GM18867 (cell line): ENCODE results near the gene PTRHD1.
A peak's percentile ranks its signal among the peaks of the same experiment; 100 is the strongest.
"Not testable (repeated sequence)": the region's sequence is repeated elsewhere in the genome, so short reads cannot be mapped to it uniquely, and the experiment has no call there.

Experiments used
- ATAC-seq: cut with Tn5 transposase; IDR thresholded peaks from one replicate; pipeline ENCODE4 v1.9.1; 2021; ENCODE audit warnings: mild to moderate bottlenecking, moderate library complexity; ENCODE audit not compliant: unreplicated experiment

Gene PTRHD1

DNA sequence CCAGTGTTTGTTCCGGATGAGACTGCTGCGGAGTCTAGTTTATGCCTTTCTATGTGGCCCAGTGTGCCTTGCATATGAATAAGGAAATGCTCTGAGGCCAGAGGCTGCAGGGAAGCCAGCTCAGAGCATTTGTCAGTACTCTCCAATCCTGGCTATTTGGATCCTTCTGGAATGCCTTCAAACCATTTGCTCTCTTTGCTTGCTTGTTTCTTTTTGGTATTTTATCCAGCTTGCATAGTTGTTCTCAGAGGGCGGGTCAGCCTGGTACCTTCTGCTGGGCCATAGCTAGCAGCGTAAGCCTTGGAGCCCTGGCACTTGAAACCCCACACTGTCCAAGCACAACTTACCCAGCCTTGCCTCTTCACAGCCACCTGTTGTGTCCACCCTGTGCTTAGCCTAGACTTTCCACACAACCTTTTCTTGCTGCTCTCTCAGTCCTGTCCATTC is 20.5 kb upstream of the PTRHD1 start:
- no peak for ATAC-seq

DNA sequence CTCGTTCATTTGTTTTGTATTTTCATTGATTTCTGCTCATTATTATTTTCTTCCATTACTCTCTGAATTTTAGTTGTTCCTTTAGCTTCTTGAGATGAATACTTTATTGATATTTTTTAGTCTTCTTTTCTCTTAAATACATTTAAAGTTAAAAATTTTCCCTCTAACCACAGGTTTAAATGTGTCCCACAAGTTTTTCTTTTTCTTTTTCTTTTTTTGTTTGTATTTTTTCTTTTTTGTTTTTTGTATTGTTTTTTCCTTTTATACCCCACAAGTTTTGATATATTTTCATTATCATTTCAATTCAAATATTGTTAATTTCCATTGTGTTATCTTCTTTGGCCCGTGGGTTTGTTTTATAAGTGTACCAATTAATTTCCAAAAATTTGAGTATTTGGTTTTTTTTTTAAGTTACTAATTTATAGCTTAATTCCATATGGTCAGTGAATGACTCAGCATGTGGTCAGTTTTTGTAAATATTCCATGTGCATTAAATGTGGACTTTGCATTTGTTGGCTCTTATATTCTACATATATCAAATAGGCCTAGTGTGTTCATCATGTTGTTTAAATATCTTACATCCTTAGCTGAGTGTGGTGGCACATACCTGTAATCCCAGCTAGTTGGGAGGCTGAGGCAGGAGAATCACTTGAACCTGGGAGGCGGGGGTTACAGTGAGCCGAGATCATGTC is 16.3 kb upstream of the PTRHD1 start:
- no peak for ATAC-seq

DNA sequence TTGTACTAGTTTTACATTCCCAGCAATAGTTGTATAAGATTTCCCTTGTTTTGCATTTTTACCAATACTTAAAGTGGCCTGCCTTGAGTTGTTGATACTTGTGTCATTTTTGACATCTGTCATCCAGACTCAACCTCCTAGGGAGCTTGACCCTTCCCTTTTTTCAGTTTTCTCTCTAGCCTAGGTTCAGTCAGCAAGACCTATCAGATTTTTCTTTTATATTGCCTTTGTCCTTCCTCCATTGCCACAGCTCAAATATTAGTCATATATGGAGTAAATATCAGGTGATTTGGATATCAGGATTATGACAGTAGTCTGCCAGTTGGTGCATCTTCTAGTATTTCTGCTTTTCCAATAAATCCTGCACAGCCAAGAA is 13.5 kb upstream of the PTRHD1 start:
- no peak for ATAC-seq

DNA sequence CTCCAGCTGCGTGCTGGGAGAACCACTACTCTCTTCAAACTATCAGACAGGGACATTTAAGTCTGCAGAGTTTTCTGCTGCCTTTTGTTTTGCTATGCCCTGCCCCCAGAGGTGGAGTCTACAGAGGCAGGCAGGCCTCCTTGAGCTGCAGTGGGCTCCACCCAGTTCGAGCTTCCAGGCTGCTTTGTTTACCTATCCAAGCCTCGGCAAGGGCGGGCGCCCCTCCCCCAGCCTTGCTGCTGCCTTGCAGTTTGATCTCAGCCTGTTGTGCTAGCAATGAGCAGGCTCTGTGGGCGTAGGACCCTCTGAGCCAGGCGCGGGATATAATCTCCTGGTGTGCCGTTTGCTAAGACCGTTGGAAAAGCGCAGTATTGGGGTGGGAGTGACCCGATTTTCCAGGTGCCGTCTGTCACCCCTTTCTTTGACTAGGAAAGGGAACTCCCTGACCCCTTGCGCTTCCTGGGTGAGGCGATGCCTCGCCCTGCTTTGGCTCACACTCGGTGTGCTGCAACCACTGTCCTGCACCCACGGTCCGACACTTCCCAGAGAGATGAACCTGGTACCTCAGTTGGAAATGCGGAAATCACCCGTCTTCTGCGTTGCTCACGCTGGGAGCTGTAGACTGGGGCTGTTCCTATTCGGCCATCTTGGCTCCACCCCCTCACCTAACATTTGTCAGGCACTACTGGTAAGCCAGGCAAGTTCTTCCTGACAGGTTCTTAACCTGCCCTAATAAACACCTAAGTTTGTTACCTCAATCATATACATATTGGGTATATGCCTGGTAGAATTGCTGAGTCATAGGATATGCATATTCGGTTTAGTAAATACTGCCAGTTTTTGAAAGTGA is 12.8 kb upstream of the PTRHD1 start:
- ATAC-seq: not testable (repeated sequence)

DNA sequence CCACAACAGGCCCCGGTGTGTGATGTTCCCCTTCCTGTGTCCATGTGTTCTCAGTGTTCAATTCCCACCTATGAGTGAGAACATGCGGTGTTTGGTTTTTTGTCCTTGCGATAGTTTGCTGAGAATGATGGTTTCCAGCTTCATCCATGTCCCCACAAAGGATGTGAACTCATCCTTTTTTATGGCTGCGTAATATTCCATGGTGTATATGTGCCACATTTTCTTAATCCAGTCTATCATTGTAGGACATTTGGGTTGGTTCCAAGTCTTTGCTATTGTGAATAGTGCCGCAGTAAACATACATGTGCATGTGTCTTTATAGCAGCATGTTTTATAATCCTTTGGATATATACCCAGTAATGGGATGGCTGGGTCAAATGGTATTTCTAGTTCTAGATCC is 7.3 kb upstream of the PTRHD1 start:
- ATAC-seq: not testable (repeated sequence)

DNA sequence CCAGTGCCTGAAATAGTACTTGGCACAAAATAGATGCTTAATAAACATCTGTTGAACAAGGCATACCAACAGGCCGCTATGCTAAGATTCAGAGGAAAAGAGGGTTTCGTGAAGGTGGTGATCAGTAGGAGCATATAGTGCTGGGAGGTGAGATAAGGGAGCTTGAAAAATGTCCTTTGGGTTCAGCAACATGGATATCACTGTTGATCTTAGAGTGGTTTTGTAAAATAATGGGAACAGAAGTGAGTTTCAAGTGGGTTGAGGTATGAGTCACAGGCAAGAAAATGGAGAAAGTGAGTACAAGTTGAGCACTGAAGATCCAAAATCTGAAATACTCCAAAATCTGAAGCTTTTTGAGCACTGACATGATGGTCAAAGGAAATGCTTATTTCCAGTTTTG is 4.5 kb upstream of the PTRHD1 start:
- no peak for ATAC-seq

DNA sequence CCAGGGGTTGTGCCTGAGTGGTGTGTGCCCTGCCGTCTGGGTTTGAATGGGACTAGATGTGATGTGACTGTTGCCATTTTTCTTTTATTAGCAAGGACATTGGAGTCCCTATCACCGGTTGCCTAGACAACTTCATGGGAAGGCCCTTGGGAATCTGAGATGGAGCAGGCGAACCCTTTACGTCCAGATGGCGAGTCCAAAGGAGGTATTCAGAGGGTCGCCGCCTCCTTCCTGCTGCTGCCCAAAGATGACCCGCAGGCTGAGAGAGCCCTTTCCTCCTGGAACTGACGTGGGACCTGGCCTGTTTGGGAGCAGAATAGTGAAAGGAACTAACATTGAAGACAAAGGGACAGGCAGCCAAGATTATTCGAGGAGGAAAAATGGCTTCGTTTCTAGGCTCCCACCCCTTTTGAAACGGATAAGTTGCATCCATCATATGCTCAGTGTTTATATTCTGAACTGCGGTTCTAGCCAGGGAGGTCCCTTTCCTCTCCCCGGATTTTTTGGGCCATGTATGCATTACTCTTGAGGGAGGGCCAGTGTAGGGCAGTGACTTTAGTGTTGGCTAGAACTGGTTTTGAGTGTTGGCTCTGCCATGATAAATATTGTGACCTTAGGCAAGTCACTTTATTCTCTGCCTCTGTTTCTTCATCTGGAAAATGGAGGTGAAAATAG is 707 bp upstream of the PTRHD1 start:
- ATAC-seq: no peak

DNA sequence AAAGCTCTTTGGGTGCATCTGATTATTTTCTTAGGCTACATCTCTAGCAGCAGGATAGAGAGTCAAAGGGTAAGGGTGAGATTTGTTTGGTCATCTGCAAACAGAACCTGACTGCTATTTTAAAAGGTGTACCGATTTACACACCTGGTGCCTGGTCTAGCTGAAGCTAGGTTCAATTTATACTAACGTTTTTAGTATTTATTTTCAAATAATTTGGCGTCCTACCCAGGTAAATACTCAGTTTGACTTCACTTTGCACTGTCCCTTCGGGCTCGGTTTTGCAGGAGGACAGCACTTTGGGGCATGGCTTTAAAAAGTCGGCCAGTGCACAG is 683 bp downstream of the PTRHD1 start:
- ATAC-seq: no peak

DNA sequence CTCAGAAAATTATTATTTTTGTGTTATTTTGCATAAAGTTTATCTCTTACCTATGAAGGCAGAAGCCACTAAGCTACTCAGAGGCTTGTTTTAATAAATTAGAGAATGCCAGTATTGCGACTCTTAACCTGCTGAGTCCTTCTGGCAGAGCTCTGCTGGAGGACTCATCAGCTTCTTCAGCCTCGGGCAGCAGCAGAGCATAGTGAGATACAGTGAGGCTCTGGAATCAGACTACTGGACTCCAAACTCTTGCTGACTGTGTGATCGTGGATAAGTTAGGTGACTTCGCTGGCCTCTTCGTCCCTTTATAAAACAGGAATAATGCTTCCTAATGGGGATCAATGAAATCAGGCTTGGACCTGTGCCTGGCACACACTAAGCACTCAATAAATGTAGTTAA is 1.7 kb downstream of the PTRHD1 start:
- no peak for ATAC-seq

DNA sequence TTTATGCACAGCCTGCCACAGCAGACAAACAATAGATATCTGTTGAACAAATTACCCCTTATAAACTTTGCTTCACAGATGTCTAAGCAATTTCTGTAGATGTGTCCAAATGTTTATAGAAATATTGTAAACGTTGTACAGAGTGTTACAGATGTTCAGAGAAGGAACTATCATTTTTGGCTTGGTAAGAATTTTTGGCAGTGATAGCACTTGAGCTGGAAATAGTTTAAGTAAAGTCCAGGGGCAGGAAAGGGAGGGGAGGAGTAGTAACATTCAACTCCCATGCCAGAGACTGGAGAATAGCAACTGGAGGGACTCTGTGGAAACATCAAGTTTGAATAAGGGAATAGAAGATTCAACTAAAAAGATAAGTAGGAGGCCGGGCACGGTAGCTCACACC is 4.4 kb downstream of the PTRHD1 start:
- ATAC-seq: no peak

DNA sequence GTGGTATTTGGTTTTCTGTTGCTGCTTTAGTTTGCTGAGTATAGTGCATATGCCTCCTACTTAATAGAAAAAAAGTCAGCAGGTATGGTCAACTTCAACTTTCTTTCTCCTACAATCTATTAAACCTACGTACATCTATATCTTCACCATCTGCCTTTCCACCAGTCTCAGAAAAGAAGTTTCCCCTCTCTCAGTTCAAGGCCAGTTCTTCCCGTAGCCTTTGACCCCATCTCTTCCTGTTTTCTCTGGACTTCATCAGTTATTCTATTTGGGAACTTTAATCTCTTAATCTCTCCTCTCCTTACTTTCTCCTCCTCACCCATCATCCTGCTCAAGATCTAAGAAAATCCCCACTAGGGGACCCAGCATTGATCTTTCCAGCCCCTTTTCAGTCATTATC is 5.7 kb downstream of the PTRHD1 start:
- no peak for ATAC-seq

DNA sequence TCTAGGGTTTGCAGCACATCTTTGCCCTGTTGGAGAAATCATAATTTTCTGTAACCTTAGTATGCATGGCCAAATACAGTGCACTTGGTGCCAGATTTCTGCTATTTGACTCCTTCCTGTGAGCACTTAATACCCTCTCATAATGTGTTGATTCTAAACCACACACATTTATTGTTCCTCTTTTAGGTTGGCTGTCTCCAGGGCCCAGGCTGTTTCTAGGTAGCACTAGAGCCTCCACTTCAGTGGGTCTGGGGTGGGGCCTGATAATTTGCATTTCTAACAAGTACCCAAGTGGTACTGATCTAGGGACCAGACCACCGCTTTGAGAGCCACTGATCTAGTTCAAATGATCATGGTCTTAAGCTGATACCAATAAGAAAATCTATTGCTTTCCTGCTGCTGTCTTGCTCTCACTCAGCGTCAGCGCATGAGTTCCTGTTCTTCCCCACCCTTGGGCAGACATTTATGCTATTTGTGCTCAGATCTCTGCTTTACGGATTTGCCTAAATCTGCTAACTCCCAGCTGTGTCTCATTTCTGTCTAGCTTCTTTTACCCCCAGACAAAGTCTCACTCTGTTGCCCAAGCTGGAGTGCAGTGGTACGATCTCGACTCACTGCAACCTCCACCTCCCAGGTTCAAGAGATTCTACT is 7.4 kb downstream of the PTRHD1 start:
- ATAC-seq: peak; percentile 91

DNA sequence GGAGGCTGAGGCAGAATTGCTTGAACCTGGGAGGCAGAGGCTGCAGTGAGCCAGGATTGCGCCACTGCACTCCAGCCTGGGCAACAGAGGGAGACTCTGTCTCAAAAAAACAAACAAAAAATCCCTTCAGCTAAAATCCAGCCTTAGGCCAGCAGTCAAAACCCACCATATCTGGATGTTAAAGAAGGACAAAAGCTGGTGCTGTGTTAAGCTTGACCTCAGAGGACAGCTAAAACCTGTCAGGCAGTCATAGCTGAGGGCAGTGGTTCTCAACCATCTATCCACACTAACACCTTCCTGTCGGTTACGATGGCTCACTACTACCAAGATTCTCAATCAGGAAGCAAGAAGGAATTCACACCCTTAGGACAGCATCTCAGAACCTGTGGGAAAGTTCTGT is 9.6 kb downstream of the PTRHD1 start:
- ATAC-seq: no peak

DNA sequence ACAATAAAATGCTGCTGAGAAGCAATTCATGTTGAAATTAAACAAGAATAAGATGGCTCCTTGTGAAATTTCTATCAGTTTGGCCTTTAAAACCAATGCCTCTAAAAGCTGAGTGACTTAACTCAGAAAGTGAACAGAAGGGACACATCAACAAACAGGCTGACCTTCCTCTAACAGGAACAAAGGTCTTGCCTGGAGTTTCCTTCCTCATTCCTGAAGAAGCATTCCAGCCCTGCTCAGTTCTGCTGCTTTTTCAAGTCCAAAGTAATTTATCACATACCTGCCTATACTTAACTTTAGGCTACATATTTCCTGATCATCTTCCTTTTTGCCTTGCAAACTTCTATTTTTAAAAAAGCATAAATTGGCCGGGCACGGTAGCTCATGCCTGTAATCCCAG is 14.1 kb downstream of the PTRHD1 start:
- no peak for ATAC-seq

DNA sequence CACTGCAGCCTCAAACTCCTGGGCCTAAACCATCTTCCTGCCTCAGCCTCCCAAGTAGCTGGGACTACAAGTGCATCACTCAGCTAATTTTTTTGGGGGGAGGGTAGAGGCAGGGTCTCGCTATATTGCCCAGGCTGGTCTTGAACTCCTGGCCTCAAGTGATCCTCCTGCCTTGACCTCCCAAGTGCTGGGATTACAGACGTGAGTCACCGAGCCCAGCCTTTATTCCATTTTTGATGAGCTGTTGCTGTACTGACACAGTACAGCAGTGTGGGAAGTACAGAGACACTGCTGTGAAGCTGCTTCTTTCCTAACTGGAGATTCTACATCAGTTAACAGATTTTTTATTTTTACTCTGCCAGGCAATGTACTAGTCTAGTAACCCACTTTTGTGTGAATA is 18.8 kb downstream of the PTRHD1 start:
- no peak for ATAC-seq

DNA sequence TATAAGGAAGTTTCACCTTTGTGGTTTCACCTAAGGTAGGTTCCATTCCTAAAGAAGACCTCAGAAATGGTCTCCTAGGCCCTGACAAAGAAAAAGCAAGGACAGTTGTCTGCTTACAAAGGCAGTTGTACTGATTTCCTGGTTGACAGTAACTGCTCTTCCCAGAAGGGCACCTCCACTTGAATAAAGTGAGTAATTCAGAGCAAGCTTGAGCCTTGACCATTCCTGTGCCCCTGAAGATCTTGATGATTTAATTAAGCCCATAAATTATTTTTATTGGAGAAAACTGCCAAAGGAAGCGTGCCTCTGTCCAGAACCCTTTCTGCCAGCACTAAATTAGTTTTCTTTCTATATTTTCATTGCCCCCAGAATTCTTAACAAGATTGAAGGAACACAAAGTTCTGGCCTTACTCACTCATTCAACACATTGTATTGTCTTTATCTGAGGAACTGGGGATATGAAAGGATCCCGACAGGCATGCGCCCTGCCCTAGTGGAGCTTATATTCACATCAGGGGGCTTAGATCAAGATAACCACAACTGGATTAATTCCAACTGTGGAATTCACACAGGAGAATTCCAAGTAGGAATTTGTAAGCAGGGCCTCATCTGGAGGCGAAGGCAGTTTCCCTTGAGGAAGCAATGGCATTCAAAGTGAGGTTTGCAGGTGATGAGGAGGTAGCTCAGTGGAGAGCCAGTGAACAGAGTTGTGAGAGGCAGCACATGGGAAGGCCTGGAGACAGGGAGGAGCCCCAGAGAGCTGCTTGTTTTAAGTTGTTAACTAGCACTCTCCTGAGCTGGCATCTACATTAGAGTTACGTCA is 21.2 kb downstream of the PTRHD1 start:
- no peak for ATAC-seq

DNA sequence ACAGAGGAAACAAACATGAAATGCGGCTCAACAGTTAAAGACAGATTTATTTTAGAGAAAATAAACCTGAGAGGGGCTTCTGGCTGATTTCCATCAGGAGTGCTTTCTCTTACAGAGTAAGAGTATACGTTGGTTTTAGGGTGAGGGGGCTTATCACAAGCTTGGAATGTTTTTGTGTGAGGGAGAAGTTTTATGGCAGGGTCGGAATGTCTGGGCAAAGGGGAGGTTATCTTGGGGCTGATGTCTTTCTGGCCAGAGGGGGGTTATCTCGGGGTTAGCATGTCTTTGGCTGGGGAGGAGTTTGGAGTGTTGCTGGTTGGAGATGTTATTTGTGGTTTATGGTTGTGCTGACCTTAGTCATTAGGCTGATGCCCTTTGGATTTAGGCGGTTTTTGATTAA is 22.1 kb downstream of the PTRHD1 start:
- ATAC-seq: no peak

DNA sequence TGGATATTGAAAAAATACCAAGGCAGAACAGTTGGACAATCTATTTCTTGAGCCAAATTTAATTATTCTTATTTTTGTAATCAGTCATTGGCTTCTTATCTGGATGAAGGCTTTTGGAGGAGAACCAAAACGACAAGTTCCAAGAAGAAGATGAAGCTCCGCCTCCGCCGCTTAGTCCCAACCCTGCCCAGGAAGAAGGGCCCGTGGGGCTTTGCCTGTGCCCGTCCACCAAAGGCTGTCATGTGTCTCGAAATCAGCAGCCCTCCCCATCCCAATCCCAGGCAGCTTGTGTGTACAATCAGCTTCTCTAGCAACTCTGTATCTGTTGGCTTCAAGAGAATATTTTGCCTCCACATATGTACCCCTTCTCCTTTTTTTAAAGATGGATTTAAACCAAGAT is 24.6 kb downstream of the PTRHD1 start:
- no peak for ATAC-seq

DNA sequence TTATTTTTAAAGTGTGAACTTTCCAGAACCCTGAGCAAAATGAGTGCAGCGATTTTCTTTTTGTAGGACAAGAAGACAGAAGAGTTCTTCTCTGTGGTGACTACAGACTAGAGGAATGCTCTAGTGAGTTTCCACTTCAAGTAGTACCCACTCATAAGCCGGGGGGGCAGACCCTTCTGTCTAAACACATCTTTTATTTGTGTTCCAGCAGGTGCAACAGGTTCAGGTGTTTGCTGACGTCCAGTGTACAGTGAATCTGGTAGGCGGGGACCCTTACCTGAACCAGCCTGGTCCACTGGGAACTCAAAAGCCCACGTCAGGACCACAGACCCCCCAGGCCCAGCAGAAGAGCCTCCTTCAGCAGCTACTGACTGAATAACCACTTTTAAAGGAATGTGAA is 25.2 kb downstream of the PTRHD1 start:
- no peak for ATAC-seq

DNA sequence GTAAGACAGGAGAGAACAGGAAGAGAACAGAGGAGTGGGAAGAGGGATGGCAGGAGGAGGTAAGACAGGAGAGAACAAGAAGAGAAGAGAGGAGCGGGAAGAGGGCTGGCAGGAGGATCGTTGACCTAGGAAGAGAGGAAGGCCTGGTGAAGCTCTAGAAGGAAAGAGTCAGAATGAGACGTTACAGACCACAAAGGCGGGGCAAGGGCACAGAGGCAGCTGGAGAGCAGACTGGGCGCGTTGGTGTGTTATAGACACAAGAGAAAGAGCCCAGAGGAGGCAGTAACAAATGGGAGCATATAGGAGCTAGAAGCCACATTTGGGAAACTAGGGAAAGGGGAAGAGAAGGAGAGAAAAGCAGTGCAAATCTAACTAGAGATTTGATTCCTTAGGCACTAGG is 26.6 kb downstream of the PTRHD1 start:
- no peak for ATAC-seq

DNA sequence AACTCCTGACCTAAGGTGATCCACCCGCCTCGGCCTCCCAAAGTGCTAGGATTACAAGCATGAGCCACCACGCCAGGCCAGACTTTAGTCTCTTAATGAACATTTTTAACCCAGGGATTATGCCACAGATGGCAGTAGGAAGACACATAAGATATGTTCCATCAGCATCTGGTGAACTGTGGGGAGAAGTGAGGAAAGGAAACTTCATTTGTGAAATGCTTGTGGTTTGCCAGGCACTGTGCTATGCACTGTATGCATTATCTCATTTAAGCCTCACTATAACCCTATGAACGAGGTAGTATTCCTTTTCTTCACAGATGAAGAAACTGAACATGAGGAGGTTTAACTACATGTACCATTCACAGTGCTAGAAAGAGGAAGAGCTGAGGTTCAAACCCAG is 29.3 kb downstream of the PTRHD1 start:
- no peak for ATAC-seq
